ENCODE results near the gene PCGF2.

GRCh38 chr17:38721802-38722201 is 26.3 kb downstream of the PCGF2 start:
- TF ChIP-seq POLR2A (IDR thresholded peaks at IDR 0.05; ENCODE audit: control extremely low read depth in 1 of 2, low read depth in 2 of 2, low read length in 2 of 2), result no peak
- TF ChIP-seq GABPA (IDR thresholded peaks at IDR 0.05; ENCODE audit: borderline replicate concordance, insufficient read depth, low read length), result no peak
- TF ChIP-seq SP4 (IDR thresholded peaks at IDR 0.05; ENCODE audit: low read length), result no peak
- no peak for TF ChIP-seq CTCF (IDR thresholded peaks at IDR 0.05; ENCODE audit: control extremely low read depth in 1 of 3, insufficient read depth in 1 of 3, low read depth in 1 of 3, low read length in 3 of 3)
- TF ChIP-seq TAF1 (IDR thresholded peaks at IDR 0.05; ENCODE audit: low read depth, low read length), result no peak
- TF ChIP-seq JUND (IDR thresholded peaks at IDR 0.05; ENCODE audit: low read length), result no peak
- TF ChIP-seq PHF8 (conservative IDR thresholded peaks at IDR 0.05; ENCODE audit: low read depth, low read length), result no peak
